ENCODE measurements around the gene LMNTD2.

LMNTD2 gene

DNA sequence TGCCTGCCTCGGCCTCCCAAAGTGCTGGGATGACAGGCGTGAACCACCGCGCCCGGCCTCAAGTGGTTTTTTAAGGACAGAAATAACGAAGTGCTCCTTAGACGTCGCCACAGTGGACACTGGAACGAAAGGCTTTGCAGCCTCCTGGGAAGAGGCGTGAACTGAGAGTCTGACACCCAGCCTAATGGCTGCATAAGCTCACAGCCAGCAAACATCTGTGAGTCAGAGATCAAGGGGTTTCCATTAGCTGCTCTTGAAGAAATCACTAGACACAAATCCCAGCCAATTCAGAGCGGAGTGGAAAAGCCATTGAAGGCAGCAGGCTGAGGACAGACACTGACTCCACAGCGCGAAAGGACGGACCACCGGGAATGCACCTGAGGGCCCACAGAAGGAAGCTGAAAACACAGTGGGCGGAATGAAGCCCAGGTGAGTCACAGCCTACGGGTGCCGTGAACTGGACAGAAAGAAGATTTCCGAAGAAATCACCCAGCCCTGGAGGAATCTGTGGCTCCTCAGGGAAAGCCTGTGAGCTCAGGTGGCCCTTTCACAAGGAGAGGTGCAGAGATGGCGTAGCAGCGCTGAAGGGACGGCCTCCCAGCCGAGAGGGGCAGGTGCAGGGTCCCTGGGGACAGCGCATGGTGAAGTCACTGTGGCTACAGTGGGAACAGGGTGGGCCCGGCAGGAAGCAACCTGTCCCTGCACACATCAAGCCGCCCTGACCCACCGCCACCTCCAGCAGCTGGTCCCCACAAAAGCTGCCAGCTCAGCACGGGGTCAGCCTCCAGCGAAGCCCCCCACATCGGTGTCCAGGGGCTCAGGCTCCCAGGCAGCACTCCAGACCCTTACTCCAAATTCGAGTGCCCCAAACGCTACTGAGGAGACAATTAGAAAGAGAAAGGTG lies 11.6 kb downstream of the LMNTD2 start:
- H3K4me1 ChIP-seq (ENCODE audit: insufficient read depth, low read length), result no peaks in the 10 kb centered on the region
- H3K9ac ChIP-seq (ENCODE audit: low read depth, low read length), result no peak overlapping the region
- 88% methylated on average over 32 of the region's 32 CpGs for WGBS

GRCh38 chr11:545171-545570 lies 15.4 kb downstream of the LMNTD2 start:
- Histone ChIP-seq H3K4me3 (ENCODE audit: low read length) (no peak overlapping the region), H3K27me3 (ENCODE audit: insufficient read depth, low read length) (no peaks in the 10 kb centered on the region), H3K4me1 (ENCODE audit: insufficient read depth, low read length) (no peaks in the 10 kb centered on the region), H3K36me3 (ENCODE audit: insufficient read depth, low read length) (no peaks in the 10 kb centered on the region), H3K27ac (ENCODE audit: low read depth, low read length) (no peak overlapping the region), H3K9me3 (ENCODE audit: insufficient read depth, low read depth, low read length) (no peaks in the 10 kb centered on the region), H3K9ac (ENCODE audit: low read depth, low read length) (no peak overlapping the region)
- WGBS, result 88% methylated on average over 11 of the region's 11 CpGs

More for the DNA sequence above, 11.6 kb downstream of the LMNTD2 start:
- no peak overlapping the region for H3K4me3 ChIP-seq (ENCODE audit: low read length)
- H3K27ac ChIP-seq (ENCODE audit: low read depth, low read length), result no peak overlapping the region
- no peaks in the 10 kb centered on the region for H3K9me3 ChIP-seq (ENCODE audit: insufficient read depth, low read depth, low read length)
- peaks cover 2% of the 10 kb centered on the region; the same call in 1 of the 2 replicates for H3K27me3 ChIP-seq (ENCODE audit: insufficient read depth, low read length)
- no peaks in the 10 kb centered on the region for H3K36me3 ChIP-seq (ENCODE audit: insufficient read depth, low read length)

- H3K4me3 ChIP-seq (ENCODE audit: low read length), result no peak overlapping the region
- no peak overlapping the region for H3K27ac ChIP-seq (ENCODE audit: low read depth, low read length)
- H3K27me3 ChIP-seq (ENCODE audit: insufficient read depth, low read length), result no peaks in the 10 kb centered on the region
- 82% methylated on average over 5 of the region's 5 CpGs for WGBS
- H3K9ac ChIP-seq (ENCODE audit: low read depth, low read length), result no peak overlapping the region
- H3K4me1 ChIP-seq (ENCODE audit: insufficient read depth, low read length), result no peaks in the 10 kb centered on the region
- H3K9me3 ChIP-seq (ENCODE audit: insufficient read depth, low read depth, low read length), result no peaks in the 10 kb centered on the region
- H3K36me3 ChIP-seq (ENCODE audit: insufficient read depth, low read length), result no peaks in the 10 kb centered on the region
Measured at GRCh38 chr11:544817-545166, 15.7 kb downstream of the LMNTD2 start.

- Histone ChIP-seq H3K27me3 (ENCODE audit: insufficient read depth, low read length) (peaks cover 18% of the 10 kb centered on the region), H3K36me3 (ENCODE audit: insufficient read depth, low read length) (no peaks in the 10 kb centered on the region), H3K9me3 (ENCODE audit: insufficient read depth, low read depth, low read length) (no peaks in the 10 kb centered on the region), H3K4me1 (ENCODE audit: insufficient read depth, low read length) (peaks cover 4% of the 10 kb centered on the region; the same call in 1 of the 2 replicates), H3K27ac (ENCODE audit: low read depth, low read length) (no peak overlapping the region), H3K9ac (ENCODE audit: low read depth, low read length) (no peak overlapping the region), H3K4me3 (ENCODE audit: low read length) (no peak overlapping the region)
- 95% methylated on average over 17 of the region's 20 CpGs for WGBS
Measured at GRCh38 chr11:541433-541885, 19.1 kb downstream of the LMNTD2 start.

- no peak overlapping the region for H3K4me3 ChIP-seq (ENCODE audit: low read length)
- no peak overlapping the region for H3K27ac ChIP-seq (ENCODE audit: low read depth, low read length)
- no peaks in the 10 kb centered on the region for H3K9me3 ChIP-seq (ENCODE audit: insufficient read depth, low read depth, low read length)
- peaks cover 23% of the 10 kb centered on the region for H3K27me3 ChIP-seq (ENCODE audit: insufficient read depth, low read length)
- peaks cover 4% of the 10 kb centered on the region; the same call in 1 of the 2 replicates for H3K4me1 ChIP-seq (ENCODE audit: insufficient read depth, low read length)
- 82% methylated on average over 23 of the region's 23 CpGs for WGBS
- H3K36me3 ChIP-seq (ENCODE audit: insufficient read depth, low read length), result no peaks in the 10 kb centered on the region
- no peak overlapping the region for H3K9ac ChIP-seq (ENCODE audit: low read depth, low read length)
Measured at GRCh38 chr11:540583-541432, 19.7 kb downstream of the LMNTD2 start.

DNA sequence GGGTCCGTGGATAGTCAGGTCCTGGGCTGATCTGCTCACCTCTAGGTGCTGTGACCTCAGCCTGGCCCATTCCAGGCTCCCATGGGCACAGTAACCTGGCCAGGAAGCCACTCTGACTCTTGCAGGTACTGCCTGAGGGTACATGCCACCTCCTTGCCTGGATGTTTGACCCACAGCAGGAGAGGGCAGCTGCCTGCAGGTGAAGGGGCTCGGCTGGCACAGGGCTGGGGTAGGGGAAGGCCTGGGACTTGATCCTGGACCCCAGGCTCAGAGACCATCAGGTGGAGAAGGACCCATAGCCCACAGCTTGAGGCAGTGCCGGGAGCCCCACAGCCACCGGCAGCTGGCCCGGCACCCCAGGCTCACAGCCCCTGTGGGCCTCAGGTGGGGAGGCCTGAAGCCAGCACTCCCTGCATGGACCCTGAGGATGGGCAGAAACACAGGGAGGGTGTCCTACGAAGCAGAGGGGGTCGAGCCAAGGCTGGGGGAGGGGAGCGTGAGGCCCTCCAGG lies 20.5 kb downstream of the LMNTD2 start:
- 88% methylated on average over 8 of the region's 8 CpGs for whole genome bisulfite sequencing
- peaks cover 23% of the 10 kb centered on the region for H3K27me3 ChIP-seq (ENCODE audit: insufficient read depth, low read length)
- H3K9ac ChIP-seq (ENCODE audit: low read depth, low read length), result no peak overlapping the region
- H3K36me3 ChIP-seq (ENCODE audit: insufficient read depth, low read length), result no peaks in the 10 kb centered on the region
- no peak overlapping the region for H3K27ac ChIP-seq (ENCODE audit: low read depth, low read length)
- H3K4me1 ChIP-seq (ENCODE audit: insufficient read depth, low read length), result peaks cover 4% of the 10 kb centered on the region; the same call in 1 of the 2 replicates
- H3K9me3 ChIP-seq (ENCODE audit: insufficient read depth, low read depth, low read length), result no peaks in the 10 kb centered on the region
- no peak overlapping the region for H3K4me3 ChIP-seq (ENCODE audit: low read length)

GRCh38 chr11:538431-539051 lies 22.0 kb downstream of the LMNTD2 start:
- H3K4me3 ChIP-seq (ENCODE audit: low read length), result no peak overlapping the region
- H3K9me3 ChIP-seq (ENCODE audit: insufficient read depth, low read depth, low read length), result no peaks in the 10 kb centered on the region
- no peak overlapping the region for H3K27ac ChIP-seq (ENCODE audit: low read depth, low read length)
- peaks cover 3% of the 10 kb centered on the region for H3K36me3 ChIP-seq (ENCODE audit: insufficient read depth, low read length)
- WGBS, result 93% methylated on average over 20 of the region's 20 CpGs
- H3K27me3 ChIP-seq (ENCODE audit: insufficient read depth, low read length), result peaks cover 23% of the 10 kb centered on the region
- H3K4me1 ChIP-seq (ENCODE audit: insufficient read depth, low read length), result peaks cover 4% of the 10 kb centered on the region; the same call in 1 of the 2 replicates
- no peak overlapping the region for H3K9ac ChIP-seq (ENCODE audit: low read depth, low read length)

- Histone ChIP-seq H3K27ac (ENCODE audit: low read depth, low read length) (no peak overlapping the region), H3K36me3 (ENCODE audit: insufficient read depth, low read length) (peaks cover 8% of the 10 kb centered on the region), H3K9ac (ENCODE audit: low read depth, low read length) (no peak overlapping the region), H3K27me3 (ENCODE audit: insufficient read depth, low read length) (peaks cover 23% of the 10 kb centered on the region), H3K9me3 (ENCODE audit: insufficient read depth, low read depth, low read length) (no peaks in the 10 kb centered on the region), H3K4me3 (ENCODE audit: low read length) (peak overlapping the region; percentile 81), H3K4me1 (ENCODE audit: insufficient read depth, low read length) (peaks cover 4% of the 10 kb centered on the region; the same call in 1 of the 2 replicates)
- WGBS, result 46% methylated on average over 19 of the region's 19 CpGs
Measured at GRCh38 chr11:537622-538430, 22.7 kb downstream of the LMNTD2 start.

DNA sequence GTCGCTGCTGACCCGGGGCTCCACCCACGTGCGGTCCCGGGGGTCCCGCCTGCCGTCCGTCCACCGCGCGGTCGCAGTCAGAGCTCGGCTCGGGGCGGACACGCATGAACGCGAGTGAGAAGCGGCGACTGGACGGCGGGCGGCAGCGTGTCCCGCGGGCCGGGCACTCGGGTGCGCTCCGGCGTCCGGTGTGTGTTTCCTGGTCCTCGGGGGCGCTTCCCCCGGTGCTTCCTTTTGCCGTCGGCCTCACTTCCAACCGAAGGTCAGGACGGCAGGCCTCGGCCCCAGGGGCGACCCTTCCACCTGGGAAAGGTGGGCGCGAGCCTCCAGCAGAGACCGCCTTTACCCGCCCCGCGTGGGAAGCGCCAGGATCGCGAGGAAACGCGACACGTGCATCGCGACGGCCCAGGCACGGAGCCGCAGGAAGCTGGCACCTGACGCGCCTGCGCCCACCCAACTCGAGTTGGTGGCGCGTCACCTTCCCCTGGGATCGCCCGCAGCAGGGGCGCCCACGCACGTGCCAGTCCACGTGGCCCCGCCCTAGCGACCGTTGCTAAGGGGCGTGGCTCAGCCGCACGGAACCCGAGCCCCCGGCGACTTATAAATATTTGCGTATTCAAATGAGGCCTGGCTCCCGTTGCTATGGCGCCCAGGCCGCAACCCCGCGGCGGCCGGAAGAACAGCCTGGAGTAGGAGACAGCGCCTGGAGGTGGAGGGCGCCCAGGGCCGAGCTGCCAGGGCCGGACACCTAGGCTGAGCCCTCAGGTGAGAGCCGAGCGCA lies 23.5 kb downstream of the LMNTD2 start, which contains the start of gene LRRC56:
Gene LRRC56, plus strand, starts transcription at position 687 of the 781 bp plus-strand sequence. CDS start 3,158 bp downstream, outside the sequence.
- Histone ChIP-seq H3K9me3 (ENCODE audit: insufficient read depth, low read depth, low read length) (no peaks in the 10 kb centered on the region), H3K4me3 (ENCODE audit: low read length) (peak within 1 kb of the TSS; percentile 81), H3K27ac (ENCODE audit: low read depth, low read length) (no peak within 1 kb of the TSS; the same call in 1 of the 2 replicates), H3K9ac (ENCODE audit: low read depth, low read length) (peak within 1 kb of the TSS; percentile 57; the same call in 1 of the 2 replicates), H3K27me3 (ENCODE audit: insufficient read depth, low read length) (peaks cover 23% of the 10 kb centered on the region), H3K36me3 (ENCODE audit: insufficient read depth, low read length) (peaks cover 16% of the 10 kb centered on the region), H3K4me1 (ENCODE audit: insufficient read depth, low read length) (peaks cover 4% of the 10 kb centered on the region; the same call in 1 of the 2 replicates)
- 3% methylated on average over 93 of the region's 93 CpGs for WGBS

Data from HUES64 (cell line).